ENCODE data around the gene DHFR2. TPM values are rescaled to one million over a fixed set of nuclear protein-coding genes. Genes with fewer than 3 reads are reported as not detected.
"Not testable (repeated sequence)": the region's sequence is repeated elsewhere in the genome, so short reads cannot be mapped to it uniquely, and the experiment has no call there.

DHFR2 gene
- total and polyA plus RNA-seq, 4 donors = 2.3 to 7.1 (median 4.4) TPM

GRCh38 chr3:94061297-94061696 is 1.4 kb downstream of the DHFR2 start:
- no peaks in the 10 kb centered on the region for H3K9me3 ChIP-seq (ENCODE audit: control insufficient read depth, low read length)
- intact Hi-C loops (cut with DNase I) = loop anchor here in 1 of 2 donors (5.0 to 10.0 kb wide), 2 partner anchors 79 to 146 kb away; partner anchors contain the start of gene ARL13B
- H3K36me3 ChIP-seq (ENCODE audit: control insufficient read depth in 1 of 2, insufficient read depth in 2 of 2, low read length in 1 of 2) = no peaks in the 10 kb centered on the region
- WGBS, 2 donors = 97% methylated on average over 13 of the region's 13 CpGs
- peaks cover 0 to 3% of the 10 kb centered on the region in 2 donors for H3K4me1 ChIP-seq (ENCODE audit: control insufficient read depth in 1 of 2, insufficient read depth in 2 of 2, low read length in 2 of 2)
- no peak overlapping the region for H3K27ac ChIP-seq (ENCODE audit: low read depth in 1 of 2, low read length in 2 of 2)
- DNase-seq (no peak), ATAC-seq (ENCODE audit: low FRiP score) (no peak)
- H3K4me3 ChIP-seq (ENCODE audit: low read length in 2 of 2) = no peak overlapping the region
- no peaks in the 10 kb centered on the region for H3K27me3 ChIP-seq (ENCODE audit: control insufficient read depth in 1 of 2, insufficient read depth in 2 of 2, low read length in 1 of 2)

DNA sequence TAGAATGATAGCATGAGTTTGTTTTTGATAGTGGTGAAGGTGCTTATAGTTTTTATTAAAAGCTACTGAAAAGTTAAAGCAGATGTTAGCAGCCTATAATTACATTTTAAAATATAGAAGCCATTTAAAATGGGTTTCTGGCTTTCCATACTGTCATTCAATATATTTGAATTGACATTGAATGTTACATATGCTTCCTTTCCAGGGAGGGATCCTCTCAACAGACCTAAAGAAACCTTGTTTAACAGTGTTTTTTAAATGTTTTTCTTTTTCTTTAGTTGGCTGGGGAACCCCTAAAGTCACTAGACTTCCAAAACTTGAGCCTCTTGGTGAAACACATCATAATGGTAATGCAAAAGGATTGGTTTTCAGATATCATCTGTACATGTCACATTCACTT is 12.2 kb downstream of the DHFR2 start:
- Histone ChIP-seq H3K4me3 (ENCODE audit: low read length in 2 of 2) (no peak overlapping the region), H3K27ac (ENCODE audit: low read depth in 1 of 2, low read length in 2 of 2) (no peak overlapping the region), H3K4me1 (ENCODE audit: control insufficient read depth in 1 of 2, insufficient read depth in 2 of 2, low read length in 2 of 2) (no peaks in the 10 kb centered on the region), H3K9me3 (ENCODE audit: control insufficient read depth, low read length) (no peaks in the 10 kb centered on the region), H3K27me3 (ENCODE audit: control insufficient read depth in 1 of 2, insufficient read depth in 2 of 2, low read length in 1 of 2) (no peaks in the 10 kb centered on the region), H3K36me3 (ENCODE audit: control insufficient read depth in 1 of 2, insufficient read depth in 2 of 2, low read length in 1 of 2) (no peaks in the 10 kb centered on the region)
- intact Hi-C loops (cut with DNase I) = no loop called here
- DNase-seq (no peak), ATAC-seq (ENCODE audit: low FRiP score) (no peak)

DNA sequence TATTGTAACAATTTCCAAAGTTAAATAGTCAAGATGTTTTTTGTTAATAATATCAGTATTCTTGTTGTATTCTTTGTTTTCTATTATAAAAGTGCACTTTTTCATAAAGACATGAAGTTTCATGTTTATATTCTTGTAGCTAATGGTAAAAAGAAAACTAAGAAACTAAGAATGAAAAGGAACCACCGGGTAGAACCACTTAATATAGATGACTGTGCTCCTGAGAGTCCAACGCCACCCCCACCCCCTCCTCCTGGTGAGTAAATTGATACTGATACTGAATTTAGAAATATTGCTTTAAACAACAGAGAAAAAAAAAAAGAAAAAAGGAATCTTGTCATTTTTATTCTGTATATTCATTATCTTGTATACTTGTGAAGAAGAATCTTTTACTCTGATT is 13.4 kb downstream of the DHFR2 start:
- no peaks in the 10 kb centered on the region for H3K36me3 ChIP-seq (ENCODE audit: control insufficient read depth in 1 of 2, insufficient read depth in 2 of 2, low read length in 1 of 2)
- H3K9me3 ChIP-seq (ENCODE audit: control insufficient read depth, low read length) = no peaks in the 10 kb centered on the region
- ATAC-seq (ENCODE audit: low FRiP score) = no peak
- H3K4me1 ChIP-seq (ENCODE audit: control insufficient read depth in 1 of 2, insufficient read depth in 2 of 2, low read length in 2 of 2) = no peaks in the 10 kb centered on the region
- WGBS, 2 donors = 85 to 91% methylated on average over 2 of the region's 2 CpGs
- no peak overlapping the region for H3K27ac ChIP-seq (ENCODE audit: low read depth in 1 of 2, low read length in 2 of 2)
- DNase-seq = no peak
- H3K4me3 ChIP-seq (ENCODE audit: low read length in 2 of 2) = no peak overlapping the region
- intact Hi-C loops (cut with DNase I) = no loop called here
- H3K27me3 ChIP-seq (ENCODE audit: control insufficient read depth in 1 of 2, insufficient read depth in 2 of 2, low read length in 1 of 2) = no peaks in the 10 kb centered on the region

GRCh38 chr3:94046533-94046932 is 16.2 kb downstream of the DHFR2 start:
- WGBS, 2 donors = 96 to 100% methylated on average over 2 of the region's 2 CpGs
- H3K27ac ChIP-seq (ENCODE audit: low read depth in 1 of 2, low read length in 2 of 2) = no peak overlapping the region
- ATAC-seq (ENCODE audit: low FRiP score) (no peak), DNase-seq (no peak)
- H3K4me1 ChIP-seq (ENCODE audit: control insufficient read depth in 1 of 2, insufficient read depth in 2 of 2, low read length in 2 of 2) = no peaks in the 10 kb centered on the region
- H3K27me3 ChIP-seq (ENCODE audit: control insufficient read depth in 1 of 2, insufficient read depth in 2 of 2, low read length in 1 of 2) = no peaks in the 10 kb centered on the region
- no peaks in the 10 kb centered on the region for H3K9me3 ChIP-seq (ENCODE audit: control insufficient read depth, low read length)
- intact Hi-C loops (cut with DNase I) = no loop called here
- no peaks in the 10 kb centered on the region for H3K36me3 ChIP-seq (ENCODE audit: control insufficient read depth in 1 of 2, insufficient read depth in 2 of 2, low read length in 1 of 2)
- H3K4me3 ChIP-seq (ENCODE audit: low read length in 2 of 2) = no peak overlapping the region

DNA sequence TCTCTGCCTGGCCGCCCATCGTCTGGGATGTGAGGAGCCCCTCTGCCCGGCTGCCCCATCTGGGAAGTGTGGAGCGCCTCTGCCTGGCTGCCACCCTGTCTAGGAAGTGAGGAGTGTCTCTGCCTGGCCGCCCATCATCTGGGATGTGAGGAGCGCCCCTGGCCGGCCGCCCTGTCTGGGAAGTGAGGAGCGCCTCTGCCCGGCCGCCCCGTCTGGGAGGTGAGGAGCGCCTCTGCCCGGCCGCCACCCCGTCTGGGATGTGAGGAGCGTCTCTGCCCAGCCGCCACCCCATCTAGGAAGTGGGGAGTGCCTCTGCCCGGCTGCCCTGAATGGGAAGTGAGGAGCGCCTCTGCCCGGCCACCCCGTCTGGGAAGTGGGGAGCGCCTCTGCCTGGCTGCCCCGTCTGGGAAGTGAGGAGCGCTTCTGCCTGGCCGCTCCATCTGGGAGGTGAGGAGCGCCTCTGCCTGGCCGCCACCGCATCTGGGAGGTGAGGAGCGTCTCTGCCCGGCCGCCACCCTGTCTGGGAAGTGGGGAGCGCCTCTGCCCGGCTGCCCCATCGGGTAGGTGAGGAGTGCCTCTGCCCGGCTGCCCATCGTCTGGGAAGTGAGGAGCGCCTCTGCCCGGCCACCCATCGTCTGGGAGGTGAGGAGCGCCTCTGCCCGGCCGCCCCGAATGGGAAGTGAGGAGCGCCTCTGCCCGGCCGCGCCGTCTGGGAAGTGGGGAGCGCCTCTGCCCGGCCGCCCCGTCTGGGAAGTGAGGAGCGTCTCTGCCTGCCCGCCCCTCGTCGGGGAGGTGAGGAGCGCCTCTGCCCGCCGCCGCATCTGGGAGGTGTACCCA is 18.4 kb downstream of the DHFR2 start:
- H3K27me3 ChIP-seq (ENCODE audit: control insufficient read depth in 1 of 2, insufficient read depth in 2 of 2, low read length in 1 of 2); H3K9me3 ChIP-seq (ENCODE audit: control insufficient read depth, low read length); H3K4me1 ChIP-seq (ENCODE audit: control insufficient read depth in 1 of 2, insufficient read depth in 2 of 2, low read length in 2 of 2); H3K36me3 ChIP-seq (ENCODE audit: control insufficient read depth in 1 of 2, insufficient read depth in 2 of 2, low read length in 1 of 2); intact Hi-C loops (cut with DNase I); H3K27ac ChIP-seq (ENCODE audit: low read depth in 1 of 2, low read length in 2 of 2); H3K4me3 ChIP-seq (ENCODE audit: low read length in 2 of 2); ATAC-seq (ENCODE audit: low FRiP score): not testable (repeated sequence)
- DNase-seq = peak in 1 of 2 donors; percentile 39
- WGBS, 2 donors = 98% methylated on average over 59 to 61 of the region's 61 CpGs

DNA sequence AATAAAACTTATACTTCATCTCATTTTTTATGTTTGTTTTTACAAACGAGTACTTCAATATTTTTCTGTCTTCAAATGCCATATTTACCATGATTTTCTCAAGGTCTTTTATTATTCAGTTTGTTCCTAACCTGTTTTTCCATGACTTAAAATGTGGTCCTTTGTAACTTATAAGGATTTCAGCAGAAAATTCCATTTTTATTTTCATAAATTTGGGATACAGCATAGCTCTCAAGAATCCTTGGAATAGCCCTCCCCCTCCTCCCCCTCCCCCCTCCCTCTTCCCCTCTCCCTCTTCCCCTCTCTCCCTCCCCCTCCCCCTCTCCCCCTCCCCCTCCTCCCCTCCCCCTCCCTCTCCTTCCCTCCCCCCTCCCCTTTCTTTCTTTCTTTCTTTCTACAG is 19.4 kb downstream of the DHFR2 start:
- intact Hi-C loops (cut with DNase I) = no loop called here
- Histone ChIP-seq H3K27me3 (ENCODE audit: control insufficient read depth in 1 of 2, insufficient read depth in 2 of 2, low read length in 1 of 2) (no peaks in the 10 kb centered on the region), H3K27ac (ENCODE audit: low read depth in 1 of 2, low read length in 2 of 2) (no peak overlapping the region), H3K4me3 (ENCODE audit: low read length in 2 of 2) (no peak overlapping the region), H3K4me1 (ENCODE audit: control insufficient read depth in 1 of 2, insufficient read depth in 2 of 2, low read length in 2 of 2) (no peaks in the 10 kb centered on the region), H3K9me3 (ENCODE audit: control insufficient read depth, low read length) (no peaks in the 10 kb centered on the region), H3K36me3 (ENCODE audit: control insufficient read depth in 1 of 2, insufficient read depth in 2 of 2, low read length in 1 of 2) (no peaks in the 10 kb centered on the region)
- 86% methylated on average over 1 of the region's 1 CpG for WGBS, 2 donors
- ATAC-seq (ENCODE audit: low FRiP score) (no peak), DNase-seq (no peak)

DNA sequence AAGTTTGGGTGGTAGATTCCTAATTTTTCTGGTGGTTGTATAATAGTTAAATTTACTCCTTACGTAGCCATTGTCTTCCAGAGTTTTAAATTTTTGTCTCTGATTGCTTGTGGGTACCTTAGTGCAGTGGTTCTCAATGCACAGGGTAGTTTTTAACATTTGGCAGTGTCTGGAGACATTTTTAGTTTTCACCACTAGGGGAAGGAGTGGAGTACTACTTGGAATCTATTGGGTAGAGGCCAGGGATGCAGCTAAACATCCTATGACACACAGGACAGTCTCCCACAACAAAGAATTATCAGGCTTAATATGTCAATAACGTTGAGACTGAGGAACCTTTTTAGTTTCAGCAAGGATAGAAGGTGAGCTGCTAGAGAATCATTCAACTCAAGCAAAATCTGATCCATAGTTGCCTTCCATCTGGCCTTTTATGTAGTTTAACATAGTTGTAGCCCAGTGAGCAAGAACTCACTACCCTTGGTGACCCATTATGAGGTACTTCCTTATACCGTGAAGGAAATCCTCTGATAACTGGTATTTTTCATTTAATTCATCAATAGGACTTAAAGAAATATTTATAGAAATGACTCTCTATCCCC is 25.7 kb downstream of the DHFR2 start:
- no peak for DNase-seq
- intact Hi-C loops (cut with DNase I) = no loop called here
- no peaks in the 10 kb centered on the region for H3K36me3 ChIP-seq (ENCODE audit: control insufficient read depth in 1 of 2, insufficient read depth in 2 of 2, low read length in 1 of 2)
- H3K4me1 ChIP-seq (ENCODE audit: control insufficient read depth in 1 of 2, insufficient read depth in 2 of 2, low read length in 2 of 2) = no peaks in the 10 kb centered on the region
- H3K27ac ChIP-seq (ENCODE audit: low read depth in 1 of 2, low read length in 2 of 2) = no peak overlapping the region
- no peaks in the 10 kb centered on the region for H3K27me3 ChIP-seq (ENCODE audit: control insufficient read depth in 1 of 2, insufficient read depth in 2 of 2, low read length in 1 of 2)
- ATAC-seq (ENCODE audit: low FRiP score) = no peak
- 77 to 80% methylated on average over 3 of the region's 3 CpGs for WGBS, 2 donors
- no peak overlapping the region for H3K4me3 ChIP-seq (ENCODE audit: low read length in 2 of 2)
- no peaks in the 10 kb centered on the region for H3K9me3 ChIP-seq (ENCODE audit: control insufficient read depth, low read length)

DNA sequence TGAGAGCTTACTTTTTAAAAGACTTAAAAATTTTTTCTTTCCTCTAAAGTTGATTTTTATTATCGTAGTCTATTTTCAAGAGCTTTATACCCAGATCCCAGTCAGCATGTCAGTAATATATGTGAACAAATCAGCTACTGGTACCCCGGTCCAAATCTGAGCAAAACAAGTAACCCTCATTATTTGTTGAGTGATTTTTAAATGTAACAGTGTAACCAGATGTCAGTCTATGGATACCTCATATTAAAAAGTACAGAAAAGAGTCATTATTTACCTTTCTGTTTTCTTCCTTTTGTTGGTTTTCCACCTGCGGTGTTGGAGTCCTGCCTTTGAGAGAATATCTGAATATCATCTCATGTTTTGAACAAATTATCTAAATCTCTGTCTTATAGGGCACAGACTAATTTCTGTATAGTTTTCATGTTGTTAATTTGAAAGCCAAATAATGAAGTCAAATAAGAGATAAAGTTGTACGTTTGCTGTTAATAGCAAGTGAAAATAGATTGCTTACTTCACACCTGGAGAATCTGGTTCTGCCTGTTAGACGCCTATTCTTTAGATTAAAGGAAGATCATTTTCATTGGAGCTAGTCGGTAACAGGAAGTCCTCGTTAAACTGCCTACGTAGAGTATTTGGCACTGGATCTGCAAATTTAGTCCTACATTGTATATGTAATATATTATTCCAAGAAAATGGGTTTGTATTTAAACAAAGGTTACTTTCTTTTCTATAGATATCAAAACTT is 34.5 kb downstream of the DHFR2 start, which contains the start of gene STX19:
Gene STX19 (minus strand): TSS at position 505 of the 745 bp plus-strand sequence. CDS start 13,328 bp downstream, outside the sequence.
- no peak within 1 kb of the TSS for H3K27ac ChIP-seq (ENCODE audit: low read depth in 1 of 2, low read length in 2 of 2)
- DNase-seq (no peak), ATAC-seq (ENCODE audit: low FRiP score) (no peak)
- H3K36me3 ChIP-seq (ENCODE audit: control insufficient read depth in 1 of 2, insufficient read depth in 2 of 2, low read length in 1 of 2) = no peaks in the 10 kb centered on the region
- H3K4me3 ChIP-seq (ENCODE audit: low read length in 2 of 2) = no peak within 1 kb of the TSS
- H3K9me3 ChIP-seq (ENCODE audit: control insufficient read depth, low read length) = no peaks in the 10 kb centered on the region
- 72 to 76% methylated on average over 8 of the region's 8 CpGs for WGBS, 2 donors
- intact Hi-C loops (cut with DNase I) = no loop called here
- H3K4me1 ChIP-seq (ENCODE audit: control insufficient read depth in 1 of 2, insufficient read depth in 2 of 2, low read length in 2 of 2) = no peaks in the 10 kb centered on the region
- H3K27me3 ChIP-seq (ENCODE audit: control insufficient read depth in 1 of 2, insufficient read depth in 2 of 2, low read length in 1 of 2) = no peaks in the 10 kb centered on the region

Measured in aorta (tissue), 5 donors.